Measurements from ENCODE around the gene TMEM192. TPM values are rescaled to one million over a fixed set of nuclear protein-coding genes. Genes with fewer than 3 reads are reported as not detected.

The TMEM192 gene
- total and polyA plus RNA-seq, 2 donors (not counting 3 experiments of a cell fraction or from before 2014, with no cell fraction given) = 11.4 to 13.0 TPM

DNA sequence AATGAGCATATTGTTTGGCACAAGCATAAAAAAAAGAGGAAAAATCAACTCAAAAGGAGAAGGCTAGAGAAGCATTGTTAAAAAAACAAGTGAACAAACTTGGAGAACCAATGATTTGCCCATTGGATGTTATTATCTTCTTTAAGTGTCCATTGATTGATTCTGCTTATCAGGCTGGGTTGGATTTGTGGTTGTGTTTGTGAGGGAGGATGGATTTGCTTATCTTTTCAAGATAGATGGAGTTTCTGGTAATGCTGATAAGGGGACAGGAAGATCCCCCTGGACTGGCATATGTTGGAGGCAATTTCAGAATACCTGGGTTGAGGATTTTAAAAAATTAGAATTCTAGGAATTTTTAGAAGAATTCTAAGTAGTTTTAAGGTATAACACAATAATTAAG is 41.8 kb upstream of the TMEM192 start:
- Histone ChIP-seq H3K4me2 (ENCODE audit: insufficient read depth, low read length) (no peak overlapping the region), H3K4me1 (ENCODE audit: control insufficient read depth, extremely low read depth, insufficient read depth, low read length) (no peaks in the 10 kb centered on the region), H3K9me1 (replicated peaks; ENCODE audit: control insufficient read depth, extremely low read depth, insufficient read depth, low read length) (no peaks in the 10 kb centered on the region), H2AFZ (ENCODE audit: low read depth, low read length) (no peak overlapping the region), H3K27me3 (ENCODE audit: control insufficient read depth in 2 of 2, insufficient read depth in 2 of 2, low read length in 2 of 2) (no peaks in the 10 kb centered on the region), H3K79me2 (ENCODE audit: control insufficient read depth, insufficient read depth, low read length) (no peaks in the 10 kb centered on the region), H3K9me3 (replicated peaks; ENCODE audit: control insufficient read depth, insufficient read depth, low read length) (no peaks in the 10 kb centered on the region), H3K27ac (ENCODE audit: insufficient read depth, low read depth, low read length) (no peak overlapping the region), H4K20me1 (replicated peaks; ENCODE audit: control insufficient read depth, extremely low read depth, insufficient read depth, low read length) (no peaks in the 10 kb centered on the region), H3K4me3 (replicated peaks in 1 of 3; ENCODE audit: insufficient read depth in 1 of 3, low read depth in 1 of 3, low read length in 3 of 3) (no peak overlapping the region), H3K9ac (replicated peaks; ENCODE audit: extremely low read depth, insufficient read depth, low read length) (no peak overlapping the region), H3K36me3 (ENCODE audit: control insufficient read depth in 2 of 2, extremely low read depth in 1 of 2, insufficient read depth in 2 of 2, low read length in 2 of 2) (no peaks in the 10 kb centered on the region)
- TF ChIP-seq EZH2 (IDR thresholded peaks at IDR 0.05; ENCODE audit: borderline replicate concordance, low read depth, low read length, severe bottlenecking) (no peak), POLR2AphosphoS5 (IDR thresholded peaks at IDR 0.05; ENCODE audit: insufficient read depth, low read depth, low read length) (no peak), FOS (IDR thresholded peaks at IDR 0.05; ENCODE audit: borderline replicate concordance, insufficient read depth, low read length) (no peak), JUN (IDR thresholded peaks at IDR 0.05; ENCODE audit: borderline replicate concordance, insufficient read depth, insufficient read length, low read depth) (no peak), GATA2 (IDR thresholded peaks at IDR 0.05; ENCODE audit: insufficient read depth, insufficient read length, low read depth, low read length) (no peak), POLR2A (IDR thresholded peaks at IDR 0.05; ENCODE audit: low read depth, low read length) (no peak), MYC (IDR thresholded peaks at IDR 0.05; ENCODE audit: low read depth, low read length) (no peak)
- TF ChIP-seq, protein P1, sequence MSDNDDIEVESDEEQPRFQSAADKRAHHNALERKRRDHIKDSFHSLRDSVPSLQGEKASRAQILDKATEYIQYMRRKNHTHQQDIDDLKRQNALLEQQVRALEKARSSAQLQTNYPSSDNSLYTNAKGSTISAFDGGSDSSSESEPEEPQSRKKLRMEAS (IDR thresholded peaks at IDR 0.05; ENCODE audit: insufficient read depth, insufficient read length) = no peak
- TF ChIP-seq, protein P2, sequence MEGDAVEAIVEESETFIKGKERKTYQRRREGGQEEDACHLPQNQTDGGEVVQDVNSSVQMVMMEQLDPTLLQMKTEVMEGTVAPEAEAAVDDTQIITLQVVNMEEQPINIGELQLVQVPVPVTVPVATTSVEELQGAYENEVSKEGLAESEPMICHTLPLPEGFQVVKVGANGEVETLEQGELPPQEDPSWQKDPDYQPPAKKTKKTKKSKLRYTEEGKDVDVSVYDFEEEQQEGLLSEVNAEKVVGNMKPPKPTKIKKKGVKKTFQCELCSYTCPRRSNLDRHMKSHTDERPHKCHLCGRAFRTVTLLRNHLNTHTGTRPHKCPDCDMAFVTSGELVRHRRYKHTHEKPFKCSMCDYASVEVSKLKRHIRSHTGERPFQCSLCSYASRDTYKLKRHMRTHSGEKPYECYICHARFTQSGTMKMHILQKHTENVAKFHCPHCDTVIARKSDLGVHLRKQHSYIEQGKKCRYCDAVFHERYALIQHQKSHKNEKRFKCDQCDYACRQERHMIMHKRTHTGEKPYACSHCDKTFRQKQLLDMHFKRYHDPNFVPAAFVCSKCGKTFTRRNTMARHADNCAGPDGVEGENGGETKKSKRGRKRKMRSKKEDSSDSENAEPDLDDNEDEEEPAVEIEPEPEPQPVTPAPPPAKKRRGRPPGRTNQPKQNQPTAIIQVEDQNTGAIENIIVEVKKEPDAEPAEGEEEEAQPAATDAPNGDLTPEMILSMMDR (IDR thresholded peaks at IDR 0.05; ENCODE audit: extremely low read depth in 1 of 2, insufficient read depth in 1 of 2, low read depth in 1 of 2, low read length in 2 of 2) = no peak
- ChIA-PET CTCF (interaction anchor here (1.1 kb wide), 1 partner anchor 16 kb away, joined by 3 read pairs; no protein-coding TSS in a partner anchor), POLR2A (no interaction called here)
- no peak for DNase-seq (ENCODE audit: low read depth, low spot score)
- intact Hi-C loops (cut with micrococcal nuclease) (no loop called here), dilution Hi-C loops (cut with MboI; ENCODE audit: extremely low pct_ligation_motif_present, low sequenced_read_pairs) (no loop called here)
- FAIRE-seq = no peak
- no TSS peak for BruUV-seq (replicated peaks)
